GM19099 (cell line): Measurements from ENCODE around the gene NDOR1.

ENCODE experiments used
- POLR2A ChIP-seq: IDR thresholded peaks from 3 replicates; pipeline ENCODE4 v1.6.1; 2011; ENCODE audit warnings: low read depth; ENCODE audit not compliant: insufficient read length; ENCODE audit errors: extremely low read depth

NDOR1 gene

DNA sequence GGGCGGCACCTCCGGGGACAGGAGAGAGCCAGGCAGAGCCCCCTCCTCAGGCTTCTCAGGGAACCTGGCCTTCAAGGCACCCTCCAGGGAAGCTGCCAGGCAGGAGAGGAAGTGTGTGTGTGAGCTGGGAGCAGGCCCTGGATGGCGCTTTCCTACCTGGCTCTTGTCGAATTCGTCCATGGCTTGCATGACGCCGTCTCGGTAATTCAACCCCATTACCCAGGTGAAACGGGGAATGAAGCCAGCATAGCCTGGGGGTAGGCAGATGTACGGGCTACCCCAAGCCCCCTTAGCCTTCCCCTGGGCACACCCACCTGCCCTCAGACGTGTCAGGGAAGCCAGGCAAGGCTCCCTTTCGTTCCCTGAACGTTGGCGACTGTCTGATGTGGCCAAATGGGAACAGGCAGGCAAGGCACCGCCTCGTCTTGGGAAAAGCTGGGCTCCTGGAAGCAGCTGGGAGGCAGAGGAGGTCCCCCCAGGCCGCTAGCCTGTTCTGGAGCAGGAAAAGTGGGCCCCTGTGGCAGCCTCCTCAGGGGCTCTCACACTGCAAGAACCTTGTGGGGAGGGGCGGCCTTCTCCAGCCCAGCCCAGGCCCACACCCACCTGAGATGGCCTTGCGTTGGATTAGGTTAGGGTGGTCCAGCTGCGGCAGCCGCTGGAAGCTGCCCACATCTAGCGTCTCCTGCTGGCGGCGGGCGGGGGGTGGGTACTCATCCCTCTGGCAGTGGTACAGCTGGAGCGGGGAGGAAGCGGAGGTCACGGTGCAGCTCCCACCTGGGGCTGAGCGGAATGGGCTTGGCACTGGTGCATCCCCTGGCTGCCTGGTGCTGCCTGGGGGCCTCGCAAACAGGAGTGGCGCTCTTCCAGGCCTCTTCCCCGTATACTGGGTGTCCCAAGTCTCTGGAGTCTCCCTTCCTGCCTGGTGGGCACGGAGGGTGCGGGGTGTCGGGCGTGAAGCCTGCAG is 39.3 kb downstream of the NDOR1 start:
- TF ChIP-seq POLR2A: no peak

DNA sequence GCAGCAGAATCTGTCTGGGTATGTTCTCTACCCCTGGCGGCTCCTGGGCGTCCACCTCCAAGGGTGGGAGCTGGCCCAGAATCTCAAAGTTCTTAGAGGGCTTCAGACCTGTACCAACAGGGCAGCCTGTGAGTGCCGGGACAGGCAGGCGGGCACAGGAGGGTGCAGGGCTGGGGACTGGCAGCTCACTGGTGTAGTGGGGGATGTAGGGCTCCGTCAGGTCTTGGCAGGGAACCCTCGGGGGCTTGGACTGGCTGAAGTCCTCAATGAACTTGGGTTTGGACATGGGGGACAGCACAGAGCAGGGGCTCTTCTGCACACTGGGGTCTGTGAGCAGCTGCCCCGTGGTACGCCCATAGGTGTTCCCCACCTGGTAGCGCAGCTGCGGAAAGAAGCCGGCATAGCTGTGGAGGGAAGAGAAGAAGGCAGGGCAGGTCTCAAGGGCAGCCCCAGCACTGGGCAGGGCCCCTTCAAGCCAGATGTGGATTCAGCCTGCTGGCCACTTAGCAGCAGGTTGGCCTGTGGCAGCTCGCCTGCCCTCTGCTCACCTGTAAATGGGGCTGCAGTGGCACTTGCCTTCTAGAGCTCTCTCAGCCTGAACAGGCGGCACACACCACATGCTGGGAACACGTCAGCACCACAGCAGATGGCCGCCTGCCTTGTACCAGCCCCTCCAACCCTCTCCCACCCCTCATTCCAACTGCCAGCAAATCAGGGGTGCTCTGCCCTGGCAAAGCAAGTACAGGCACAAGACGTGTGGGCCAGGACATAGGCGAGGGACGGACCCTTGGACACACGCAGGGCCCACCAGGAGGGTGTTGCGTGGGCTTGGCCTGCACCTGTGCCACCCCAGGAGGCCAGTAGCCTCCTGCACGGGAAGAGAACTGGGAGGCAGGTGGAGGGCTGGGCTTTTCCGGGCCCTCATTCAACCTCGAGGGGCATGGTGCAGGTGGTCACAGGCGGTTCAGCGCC is 40.2 kb downstream of the NDOR1 start:
- no peak for TF ChIP-seq POLR2A

DNA sequence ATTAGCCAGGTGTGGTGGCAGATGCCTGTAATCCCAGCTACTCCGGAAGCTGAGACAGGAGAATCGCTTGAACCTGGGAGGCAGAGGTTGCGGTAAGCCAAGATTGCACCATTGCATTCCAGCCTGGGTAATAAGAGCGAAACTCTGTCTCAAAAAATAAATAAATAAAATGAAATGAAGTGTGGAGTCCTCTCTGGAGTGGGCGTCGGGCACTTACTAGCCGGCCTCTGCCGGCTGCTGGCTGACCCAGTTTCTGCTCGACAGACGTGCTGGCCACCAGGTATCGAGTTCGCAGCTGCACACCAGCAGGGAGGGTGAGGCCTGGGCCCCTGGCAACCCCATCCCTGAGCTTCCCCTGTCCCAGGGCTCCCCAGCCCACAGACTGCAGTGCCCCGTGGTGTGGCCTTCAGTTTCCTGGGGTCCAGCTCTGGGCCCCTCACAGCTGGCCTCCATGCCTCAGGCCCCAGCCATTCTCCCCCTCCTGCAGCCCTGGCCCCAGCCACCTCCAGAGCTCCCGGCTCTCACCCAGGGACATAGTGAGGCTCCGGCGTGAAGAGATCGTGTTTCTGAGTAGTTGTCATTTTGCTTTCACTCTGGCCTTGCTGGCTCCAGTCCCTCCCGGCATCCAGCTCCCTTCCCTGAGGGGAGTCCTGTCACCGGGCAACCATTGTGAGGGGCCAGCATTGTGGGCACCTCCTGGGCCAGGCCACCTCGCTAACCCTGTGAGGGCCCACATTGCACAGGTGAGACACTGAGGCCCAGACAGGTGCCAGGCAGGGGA is 41.8 kb downstream of the NDOR1 start:
- TF ChIP-seq POLR2A: no peak

DNA sequence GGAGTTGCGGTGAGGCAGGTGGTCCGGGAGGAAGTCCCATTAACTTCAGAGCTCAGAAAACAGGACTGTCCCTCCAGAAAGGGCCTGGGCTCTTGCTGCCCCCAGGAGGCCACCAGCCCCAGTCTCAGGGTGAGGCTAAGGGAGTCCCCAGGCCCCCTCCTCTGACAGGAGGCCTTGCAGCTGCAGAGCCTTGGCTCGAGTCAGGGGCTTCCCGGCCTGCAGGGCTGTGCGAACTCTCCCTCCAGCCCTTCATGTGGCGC is 42.3 kb downstream of the NDOR1 start:
- no peak for TF ChIP-seq POLR2A

DNA sequence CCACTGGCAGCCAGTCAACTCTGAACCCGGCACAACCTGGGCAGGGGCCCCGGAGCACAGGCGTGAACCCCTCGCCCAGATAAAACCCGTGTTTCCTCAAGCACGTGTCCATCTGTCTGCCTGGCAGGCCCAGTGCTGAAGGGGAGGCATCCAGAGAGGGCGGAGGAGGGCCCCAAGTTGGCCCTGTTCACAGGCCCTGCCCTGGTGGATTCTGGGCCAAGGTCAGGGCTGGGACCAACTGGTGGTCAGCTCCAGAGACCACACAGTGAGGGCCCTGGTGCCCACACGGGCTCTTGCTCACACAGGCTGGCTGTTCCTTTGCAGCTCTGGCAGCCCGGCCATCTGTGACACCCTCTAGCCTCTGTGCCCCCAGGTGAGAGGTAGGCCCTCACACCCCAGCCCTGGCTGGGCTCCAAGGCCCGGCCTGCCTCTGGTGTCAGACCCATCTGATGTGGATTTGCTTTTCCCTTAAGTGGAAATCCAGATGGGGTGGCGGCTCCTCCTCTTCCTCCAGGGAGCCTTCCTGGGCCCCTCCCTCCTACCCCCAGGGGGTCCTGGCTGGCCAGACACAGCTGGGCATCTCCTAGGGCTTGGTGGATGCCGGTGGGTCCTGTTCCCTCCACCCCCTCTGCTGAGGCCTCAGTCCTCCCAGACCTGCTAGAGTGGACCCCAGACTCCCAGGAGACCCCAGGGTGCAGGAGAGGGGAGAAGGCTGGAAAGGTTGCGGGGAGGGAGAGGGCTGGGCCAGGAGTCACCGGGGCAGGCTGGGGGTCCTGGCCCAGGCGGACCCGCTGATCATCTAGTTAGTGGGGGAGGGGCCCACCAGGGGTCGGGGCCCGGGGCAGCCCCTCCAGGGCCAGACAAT is 45.1 kb downstream of the NDOR1 start:
- no peak for TF ChIP-seq POLR2A

DNA sequence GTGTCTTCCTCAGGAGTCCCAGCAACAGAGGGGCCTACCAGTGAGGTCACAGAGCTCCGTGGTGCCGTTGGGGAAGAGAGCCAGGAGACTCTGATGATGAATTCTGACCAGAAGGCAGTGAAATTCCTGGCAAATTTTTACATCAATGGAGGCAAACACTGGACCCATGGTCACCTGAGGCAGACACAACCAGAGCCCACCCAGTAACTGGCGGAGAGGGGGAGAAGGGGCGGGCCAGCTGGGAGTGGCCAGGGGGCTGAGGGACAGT is 45.6 kb downstream of the NDOR1 start, which contains the start of gene STPG3:
STPG3 (plus strand) TSS at position 93 of the 268 bp plus-strand sequence; CDS start at position 94, 1 bp downstream.
- no peak for TF ChIP-seq POLR2A

DNA sequence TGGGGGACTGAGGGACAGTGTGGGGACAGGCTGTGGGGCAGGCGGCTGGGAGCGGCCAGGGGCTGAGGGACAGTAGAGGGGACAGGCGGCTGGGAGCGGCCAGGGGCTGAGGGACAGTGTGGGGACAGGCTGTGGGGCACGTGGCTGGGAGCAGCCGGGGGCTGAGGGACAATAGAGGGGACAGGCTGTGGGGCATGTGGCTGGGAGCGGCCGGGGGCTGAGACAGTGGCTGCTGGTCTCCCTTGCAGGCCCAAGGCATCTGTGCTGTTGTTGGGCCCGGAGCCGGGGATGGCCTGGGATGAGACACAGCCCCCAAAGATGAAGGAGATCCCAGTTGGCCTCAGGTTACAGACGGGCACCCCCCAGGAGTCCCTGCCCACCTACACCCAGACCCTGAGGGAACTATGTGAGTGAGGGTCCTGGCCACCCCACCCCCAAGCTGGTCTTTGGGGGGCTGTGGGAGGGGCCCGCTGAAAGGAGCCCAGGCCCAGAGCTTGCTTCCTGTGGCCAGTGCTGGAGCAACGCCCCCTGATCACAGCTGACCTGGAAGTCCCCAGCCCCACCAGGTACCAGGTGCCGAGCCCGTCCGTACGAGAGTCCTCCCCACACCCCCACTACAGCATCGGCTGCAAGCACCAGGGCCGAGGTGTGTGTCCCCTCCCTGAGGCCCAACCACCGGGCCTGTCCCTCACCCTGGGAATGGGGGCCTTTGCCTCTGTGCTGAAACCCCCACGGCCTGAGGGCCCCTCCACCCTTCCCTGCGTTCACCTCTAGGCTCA is 46.2 kb downstream of the NDOR1 start:
- TF ChIP-seq POLR2A: no peak

DNA sequence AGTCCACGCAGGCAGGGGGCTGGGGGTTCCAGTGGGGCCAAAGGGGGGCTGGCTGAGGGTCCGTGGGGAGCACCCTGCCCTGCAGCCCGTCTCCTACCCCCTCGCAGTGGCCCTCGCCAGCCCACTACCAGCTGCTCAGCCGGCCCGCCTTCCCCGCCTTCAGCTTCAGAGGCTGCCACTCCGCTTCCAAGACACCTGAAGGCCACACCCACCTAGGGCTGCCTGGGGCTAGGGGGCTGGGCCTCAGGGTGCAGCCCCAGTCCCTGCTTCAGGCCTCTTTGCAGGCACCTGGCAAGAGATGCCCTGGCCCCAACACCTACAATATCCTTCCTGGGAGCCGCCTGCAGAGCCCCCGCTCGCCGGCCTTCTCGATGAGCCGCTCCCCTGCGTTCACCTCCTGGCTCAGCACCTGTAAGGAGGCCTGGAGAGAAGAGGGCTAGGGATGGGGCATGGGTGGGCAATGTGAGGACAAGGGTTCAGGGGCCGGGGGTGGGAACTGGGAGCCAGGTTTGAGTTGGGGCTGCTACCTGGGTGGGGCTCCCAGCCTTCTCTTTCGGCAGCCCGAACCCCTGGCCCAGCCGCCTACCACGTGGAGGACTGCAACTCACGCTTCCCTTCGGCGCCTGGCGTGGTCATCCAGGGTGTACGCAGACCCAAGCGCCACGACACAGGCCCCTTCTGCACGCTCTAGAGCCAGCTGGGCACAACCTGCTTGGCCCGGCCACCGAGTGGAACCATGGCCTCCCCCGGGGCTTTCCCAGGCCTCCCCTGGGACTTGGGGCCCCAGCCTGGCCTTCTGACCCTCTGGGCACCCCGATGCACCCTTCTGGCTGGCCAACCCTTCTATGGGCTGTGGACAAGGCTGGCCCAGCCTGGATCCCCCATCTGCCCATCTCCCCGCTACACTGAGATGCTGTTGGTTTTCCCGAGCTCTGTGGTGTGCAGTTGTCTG is 47.3 kb downstream of the NDOR1 start:
- TF ChIP-seq POLR2A: no peak

DNA sequence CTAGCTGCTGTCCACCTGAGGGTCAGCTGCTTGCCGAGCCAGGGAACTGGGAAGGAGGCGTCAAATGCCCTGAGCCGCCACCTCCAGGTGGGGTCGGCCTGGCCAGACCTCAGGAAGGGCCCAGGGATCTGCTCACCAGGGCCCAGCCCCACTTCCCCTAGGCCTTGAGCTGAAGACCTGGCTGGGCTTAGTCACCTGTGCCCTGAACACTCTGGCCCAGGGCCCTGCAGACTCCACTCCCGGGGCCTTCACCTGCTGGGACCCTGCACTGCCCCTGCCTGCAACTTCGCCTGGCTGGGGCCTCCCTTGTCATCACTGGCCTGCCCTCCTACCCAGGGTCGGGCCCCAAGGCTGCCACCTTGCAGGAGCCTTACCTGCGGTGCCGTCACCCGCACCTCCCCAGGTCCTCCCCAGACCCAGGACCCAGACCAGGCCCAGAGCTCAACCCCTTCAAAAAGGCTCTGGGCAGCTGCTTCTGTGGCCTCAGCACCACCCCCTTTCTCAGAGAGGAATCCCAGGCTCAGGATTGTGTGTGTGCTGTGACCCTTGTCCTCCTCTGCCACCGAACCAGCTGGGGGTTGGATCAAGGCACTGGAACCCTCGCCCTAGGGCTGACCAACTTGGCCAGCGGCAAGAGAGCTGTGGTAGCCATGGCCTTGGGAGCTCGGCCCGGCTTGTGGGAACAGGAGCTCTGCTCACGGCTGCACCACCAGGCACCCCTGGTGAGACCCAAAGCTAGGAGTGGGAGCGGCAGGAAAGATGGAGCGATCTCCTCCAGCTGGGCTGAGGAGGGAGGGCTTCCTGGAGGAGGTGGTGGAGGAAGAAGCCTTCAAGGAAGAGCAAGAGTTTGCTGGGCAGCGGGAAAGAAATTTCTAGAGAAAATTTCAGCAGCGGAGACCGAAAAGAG is 48.5 kb downstream of the NDOR1 start:
- TF ChIP-seq POLR2A: no peak

DNA sequence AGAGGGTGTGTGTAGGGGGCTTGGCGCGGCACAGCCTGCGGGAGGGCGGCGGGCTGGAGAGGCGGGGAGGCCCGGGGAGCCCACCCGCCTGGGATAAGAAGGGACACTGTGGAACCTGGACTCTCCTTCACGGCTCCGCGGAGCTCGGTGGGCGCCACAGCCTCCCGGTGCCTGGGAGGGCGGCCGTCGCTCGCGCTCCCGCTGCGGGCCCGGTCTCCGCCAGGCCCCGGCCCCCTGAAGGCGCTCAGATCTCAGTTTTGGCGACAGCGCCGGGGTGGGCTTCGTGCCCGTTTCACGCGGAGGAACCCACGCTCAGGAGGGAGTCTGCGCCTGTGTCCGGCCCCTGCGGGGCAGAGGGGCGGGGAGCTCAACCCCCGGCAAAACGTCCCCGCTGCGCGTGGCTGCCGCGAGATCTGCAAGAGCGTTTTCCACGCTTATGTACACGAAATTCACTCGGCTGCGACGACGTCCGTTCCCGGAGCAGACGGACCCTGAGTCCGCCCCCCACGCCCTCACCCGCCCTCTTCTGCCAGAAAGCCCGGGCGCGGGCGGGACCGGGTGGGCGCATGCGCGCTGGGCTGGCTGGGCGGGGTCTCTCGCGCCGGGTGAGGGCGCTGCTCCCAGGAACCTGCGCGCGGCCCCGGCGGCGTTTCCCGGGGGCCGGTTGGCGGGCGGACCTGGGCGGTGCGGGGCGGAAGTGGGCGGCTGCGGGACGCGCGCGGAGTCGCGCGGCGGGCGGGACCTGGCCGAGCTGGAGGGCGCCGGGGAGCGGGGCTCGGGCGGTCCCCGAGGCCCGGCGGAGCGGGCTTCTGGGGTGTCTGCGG is 49.3 kb downstream of the NDOR1 start, which contains the start of gene NELFB:
NELFB (plus strand) TSS at position 704 of the 824 bp plus-strand sequence.
- TF ChIP-seq POLR2A: peak; percentile 82

DNA sequence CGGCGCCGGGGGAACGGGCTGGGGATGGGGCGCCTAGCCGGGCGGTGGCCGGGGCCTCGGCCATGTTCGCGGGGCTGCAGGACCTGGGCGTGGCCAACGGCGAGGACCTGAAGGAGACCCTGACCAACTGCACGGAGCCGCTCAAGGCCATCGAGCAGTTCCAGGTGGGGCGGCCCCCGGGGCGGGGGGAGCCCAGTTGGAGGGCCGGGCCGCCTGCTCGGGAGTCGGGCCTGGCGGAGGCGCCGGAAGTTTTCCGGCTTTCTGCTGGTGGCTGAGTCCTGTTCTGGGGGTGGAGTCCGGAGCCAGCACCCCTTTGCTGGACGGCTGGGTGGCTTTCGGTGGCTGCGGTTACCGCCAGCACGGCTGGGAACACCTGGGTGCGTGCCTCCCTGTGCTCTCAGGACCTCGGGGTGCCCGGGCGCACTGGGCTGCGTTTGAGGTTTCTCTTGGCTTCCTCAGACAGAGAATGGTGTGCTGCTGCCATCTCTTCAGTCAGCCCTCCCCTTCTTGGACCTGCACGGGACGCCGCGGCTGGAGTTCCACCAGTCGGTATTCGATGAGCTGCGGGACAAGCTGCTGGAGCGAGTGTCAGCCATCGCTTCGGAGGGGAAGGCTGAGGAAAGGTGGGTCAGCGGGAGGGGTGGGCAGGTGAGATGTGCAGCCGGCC is 50.1 kb downstream of the NDOR1 start:
- no peak for TF ChIP-seq POLR2A
